CD4-positive, CD25-positive, alpha-beta regulatory T cell (primary cell): Measurements from ENCODE around the gene FRMD8. TPM values are rescaled to one million over a fixed set of nuclear protein-coding genes. Genes with fewer than 3 reads are reported as not detected.

ENCODE experiments used
- ATAC-seq, 2 donors: fragments of 150-1000 bp; cut with Tn5 transposase; one replicate each; pipeline ENCODE4 v1.10.0; 2021; ENCODE audit warnings: low read depth in 2 of 2, moderate number of reproducible peaks in 2 of 2, moderate library complexity in 1 of 2
- DNase-seq, 3 donors: peaks; one replicate each; pipeline versions ENCODE4 v3.0.0 to v3.0.0-alpha.2; 2012 to 2022; ENCODE audit warnings: mixed read lengths in 1 of 3
- H3K27ac ChIP-seq: one replicate; pipeline ENCODE4 v1.7.0; 2013; ENCODE audit warnings: mild to moderate bottlenecking, low read length; ENCODE audit not compliant: insufficient read depth, poor library complexity, severe bottlenecking
- H3K27me3 ChIP-seq: one replicate; pipeline ENCODE4 v1.7.0; 2013; ENCODE audit warnings: low read length; ENCODE audit not compliant: control insufficient read depth, insufficient read depth
- H3K36me3 ChIP-seq: one replicate; pipeline ENCODE4 v1.7.0; 2013; ENCODE audit warnings: mild to moderate bottlenecking, low read length, moderate library complexity; ENCODE audit not compliant: control insufficient read depth, insufficient read depth
- H3K4me1 ChIP-seq: 2 replicates; pipeline ENCODE4 v1.7.0; 2013; ENCODE audit warnings: mild to moderate bottlenecking, low read length; ENCODE audit not compliant: insufficient read depth, control insufficient read depth, poor library complexity, severe bottlenecking
- H3K4me3 ChIP-seq: one replicate; pipeline ENCODE4 v1.7.0; 2013; ENCODE audit warnings: low read depth, mild to moderate bottlenecking, low read length, moderate library complexity
- H3K9me3 ChIP-seq, 2 experiments: 1 replicate in 1 of 2; 2 replicates in 1 of 2; pipeline ENCODE4 v1.7.0; 2013; ENCODE audit warnings: low read length in 2 of 2, mild to moderate bottlenecking in 1 of 2, moderate library complexity in 1 of 2; ENCODE audit not compliant: control insufficient read depth in 2 of 2
- H3K27ac Mint-ChIP-seq, 3 donors: one replicate each; pipeline ENCODE4 v1.8.0; 2020 to 2022; ENCODE audit warnings: mild to moderate bottlenecking in 3 of 3, mixed read lengths in 3 of 3, moderate library complexity in 2 of 3
- H3K27me3 Mint-ChIP-seq: one replicate; pipeline ENCODE4 v1.8.0; 2022; ENCODE audit warnings: mild to moderate bottlenecking, mixed read lengths
- H3K36me3 Mint-ChIP-seq: one replicate; pipeline ENCODE4 v1.8.0; 2020; ENCODE audit warnings: mixed read lengths
- H3K4me1 Mint-ChIP-seq, 4 donors: one replicate each; pipeline ENCODE4 v1.8.0; 2020 to 2022; ENCODE audit warnings: mixed read lengths in 4 of 4, mild to moderate bottlenecking in 1 of 4
- H3K4me3 Mint-ChIP-seq, 4 donors: one replicate each; pipeline ENCODE4 v1.8.0; 2020 to 2022; ENCODE audit warnings: mild to moderate bottlenecking in 4 of 4, mixed read lengths in 4 of 4, moderate library complexity in 3 of 4
- H3K9me3 Mint-ChIP-seq, 7 donors: one replicate each; pipeline ENCODE4 v1.8.0; 2020 to 2022; ENCODE audit warnings: mixed read lengths in 7 of 7, mild to moderate bottlenecking in 3 of 7, moderate library complexity in 2 of 7
- polyA plus RNA-seq, 4 donors: library from polyadenylated mRNA; unstranded; fragments of 300-500 nt; fragmentation: Illumina TruSeq; gene quantifications; one replicate each; pipeline ENCODE4 v1.2.3, GENCODE V29; 2021
- total RNA-seq: library from RNA; stranded (reverse); gene quantifications from one replicate; pipeline ENCODE4 v1.2.3, GENCODE V29; 2022

FRMD8 gene, protein sequence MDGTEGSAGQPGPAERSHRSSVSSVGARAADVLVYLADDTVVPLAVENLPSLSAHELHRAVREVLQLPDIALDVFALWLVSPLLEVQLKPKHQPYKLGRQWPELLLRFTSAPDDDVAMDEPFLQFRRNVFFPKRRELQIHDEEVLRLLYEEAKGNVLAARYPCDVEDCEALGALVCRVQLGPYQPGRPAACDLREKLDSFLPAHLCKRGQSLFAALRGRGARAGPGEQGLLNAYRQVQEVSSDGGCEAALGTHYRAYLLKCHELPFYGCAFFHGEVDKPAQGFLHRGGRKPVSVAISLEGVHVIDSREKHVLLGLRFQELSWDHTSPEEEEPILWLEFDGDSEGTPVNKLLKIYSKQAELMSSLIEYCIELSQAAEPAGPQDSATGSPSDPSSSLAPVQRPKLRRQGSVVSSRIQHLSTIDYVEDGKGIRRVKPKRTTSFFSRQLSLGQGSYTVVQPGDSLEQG
- total RNA-seq = 47.4 TPM
- 10 to 100 TPM; 48.7 to 55.1 (median 53.9) TPM for polyA plus RNA-seq

DNA sequence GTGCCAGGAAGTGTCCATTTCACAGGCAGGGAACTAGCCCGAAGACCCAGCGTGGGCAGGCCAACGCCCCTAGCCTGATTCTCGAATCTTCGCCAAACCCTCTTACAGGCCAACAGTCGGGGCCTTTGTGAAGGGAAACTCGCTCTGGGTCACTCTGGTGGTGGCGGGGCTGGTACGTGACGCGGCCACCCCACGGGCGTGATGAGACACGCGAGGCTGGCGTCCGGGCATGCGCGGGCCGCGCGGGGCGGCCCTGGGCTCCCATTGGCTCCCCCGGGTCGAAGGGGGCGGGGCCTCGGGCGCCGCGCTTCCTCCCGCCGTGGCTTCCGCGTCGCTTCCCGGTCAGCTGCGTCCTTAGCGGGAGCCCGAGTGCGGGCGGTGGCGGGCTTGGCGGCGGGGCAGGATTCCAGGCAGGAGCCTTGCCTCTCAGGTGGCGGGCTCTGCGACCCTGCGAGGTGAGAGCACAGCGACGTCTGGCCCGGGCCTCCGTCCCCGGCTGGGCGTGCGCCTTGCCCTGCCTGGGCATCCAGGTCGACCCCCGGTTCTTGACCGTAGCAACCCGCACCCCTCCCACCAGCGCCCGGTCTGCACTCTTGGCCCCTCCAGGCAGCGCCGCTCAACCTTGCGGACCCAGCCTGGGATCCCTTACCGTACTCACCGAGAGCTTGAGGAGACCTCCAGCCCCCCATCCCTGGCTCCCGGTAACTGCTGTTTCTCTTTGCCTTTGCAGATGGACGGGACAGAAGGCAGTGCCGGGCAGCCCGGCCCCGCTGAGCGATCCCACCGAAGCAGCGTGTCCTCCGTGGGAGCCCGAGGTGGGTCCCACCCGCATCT is at the start of gene FRMD8:
FRMD8 (plus strand) TSS at position 331 of the 834 bp plus-strand sequence; CDS start at position 731, 400 bp downstream.
- H3K27ac ChIP-seq = peak within 1 kb of the TSS; percentile 97
- H3K4me3 ChIP-seq = peak within 1 kb of the TSS; percentile 82
- DNase-seq = peak; percentile 86 to 90 (median 89)
- Mint-ChIP-seq H3K4me1 (peaks cover 0 to 87% (median 40%) of the 10 kb centered on the region in 4 donors), H3K27ac (peak within 1 kb of the TSS; percentile 94 to 100 (median 98)), H3K27me3 (no peaks in the 10 kb centered on the region), H3K36me3 (peaks cover 3% of the 10 kb centered on the region), H3K4me3 (peak within 1 kb of the TSS; percentile 88 to 96 (median 92)), H3K9me3 (no peaks in the 10 kb centered on the region)
- H3K36me3 ChIP-seq = peaks cover 13% of the 10 kb centered on the region
- peaks cover 91% of the 10 kb centered on the region for H3K4me1 ChIP-seq
- H3K9me3 ChIP-seq = no peaks in the 10 kb centered on the region
- no peaks in the 10 kb centered on the region for H3K27me3 ChIP-seq
- peak; percentile 53 to 63 for ATAC-seq

DNA sequence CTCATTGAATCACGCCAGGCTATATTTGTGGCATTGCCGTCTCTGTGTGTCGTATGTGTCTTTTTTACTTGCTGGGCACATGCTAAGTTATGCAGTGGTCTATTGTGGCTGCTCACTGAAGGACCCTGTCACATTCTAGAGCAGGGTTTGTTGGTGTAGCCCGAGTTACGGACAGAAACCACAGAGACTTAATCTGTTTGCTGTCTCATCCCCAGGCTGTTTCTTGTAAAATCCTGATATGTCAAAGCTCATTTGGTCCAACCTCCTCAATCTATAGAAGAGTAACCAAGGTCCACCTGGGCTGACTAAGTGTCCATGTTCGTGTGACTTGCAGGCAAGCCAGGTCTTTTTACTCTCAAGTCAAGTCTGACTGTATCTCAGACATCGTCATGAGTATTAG is 47.8 kb upstream of the FRMD8 start:
- Mint-ChIP-seq H3K27ac (peak overlapping the region in 1 of 3 donors; percentile 73), H3K36me3 (peaks cover 19% of the 10 kb centered on the region), H3K4me3 (peak overlapping the region in 2 of 4 donors; percentile 47 to 84), H3K27me3 (no peaks in the 10 kb centered on the region), H3K4me1 (peaks cover 30 to 53% (median 43%) of the 10 kb centered on the region in 4 donors), H3K9me3 (no peaks in the 10 kb centered on the region)
- Histone ChIP-seq H3K27me3 (no peaks in the 10 kb centered on the region), H3K4me1 (peaks cover 22% of the 10 kb centered on the region), H3K27ac (no peak overlapping the region), H3K4me3 (no peak overlapping the region), H3K9me3 (no peaks in the 10 kb centered on the region), H3K36me3 (peaks cover 45% of the 10 kb centered on the region)
- DNase-seq (no peak), ATAC-seq (no peak)

DNA sequence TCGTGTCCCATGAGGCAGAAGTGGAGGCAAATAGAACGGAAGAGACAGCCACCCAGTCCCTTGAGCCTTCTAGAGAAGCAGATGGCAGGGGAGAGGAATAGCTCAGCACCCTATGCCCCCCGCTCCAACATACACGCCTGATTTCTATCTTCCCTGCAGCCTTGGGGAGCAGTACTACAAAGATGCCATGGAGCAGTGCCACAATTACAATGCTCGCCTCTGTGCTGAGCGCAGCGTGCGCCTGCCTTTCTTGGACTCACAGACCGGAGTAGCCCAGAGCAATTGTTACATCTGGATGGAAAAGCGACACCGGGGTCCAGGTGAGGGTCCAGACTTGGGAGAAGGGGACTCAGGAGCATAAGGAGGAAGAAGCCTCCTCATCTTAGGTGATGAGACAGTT is 46.2 kb upstream of the FRMD8 start:
- Mint-ChIP-seq H3K4me3 (peak overlapping the region in 1 of 4 donors; percentile 74), H3K36me3 (peaks cover 25% of the 10 kb centered on the region), H3K4me1 (peaks cover 21 to 42% (median 34%) of the 10 kb centered on the region in 4 donors), H3K9me3 (no peaks in the 10 kb centered on the region), H3K27me3 (no peaks in the 10 kb centered on the region), H3K27ac (peak overlapping the region; percentile 27 to 89 (median 33))
- Histone ChIP-seq H3K27me3 (no peaks in the 10 kb centered on the region), H3K9me3 (no peaks in the 10 kb centered on the region), H3K27ac (no peak overlapping the region), H3K4me3 (no peak overlapping the region), H3K36me3 (peaks cover 61% of the 10 kb centered on the region), H3K4me1 (peaks cover 12% of the 10 kb centered on the region)
- DNase-seq (no peak), ATAC-seq (no peak)

DNA sequence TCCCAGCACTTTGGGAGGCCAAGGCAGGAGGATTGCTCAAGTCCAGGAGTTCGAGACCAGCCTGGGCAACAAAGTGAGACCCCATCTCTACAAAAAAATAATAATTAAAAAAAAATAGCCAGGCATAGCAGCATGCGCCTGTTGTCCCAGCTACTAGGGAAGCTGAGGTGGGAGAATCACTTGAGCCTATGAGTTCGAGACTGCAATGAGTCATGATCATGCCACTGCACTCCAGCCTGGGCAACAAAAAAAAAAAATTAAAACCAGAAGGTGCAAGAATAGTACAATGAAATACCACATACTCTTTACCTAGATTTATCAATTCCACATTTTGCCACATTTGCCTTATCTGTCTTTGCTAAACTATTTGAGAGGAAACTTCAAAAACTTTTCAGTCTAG is 44.6 kb upstream of the FRMD8 start:
- Histone ChIP-seq H3K27ac (no peak overlapping the region), H3K4me1 (peaks cover 8% of the 10 kb centered on the region), H3K27me3 (no peaks in the 10 kb centered on the region), H3K36me3 (peaks cover 77% of the 10 kb centered on the region), H3K4me3 (no peak overlapping the region), H3K9me3 (no peaks in the 10 kb centered on the region)
- H3K36me3 Mint-ChIP-seq = peaks cover 33% of the 10 kb centered on the region
- ATAC-seq = no peak
- no peak for DNase-seq
- H3K9me3 Mint-ChIP-seq = peaks cover 0 to 2% (median 0%) of the 10 kb centered on the region in 7 donors
- no peaks in the 10 kb centered on the region for H3K27me3 Mint-ChIP-seq
- H3K4me3 Mint-ChIP-seq = no peak overlapping the region
- peaks cover 17 to 35% (median 26%) of the 10 kb centered on the region in 4 donors for H3K4me1 Mint-ChIP-seq
- H3K27ac Mint-ChIP-seq = no peak overlapping the region

DNA sequence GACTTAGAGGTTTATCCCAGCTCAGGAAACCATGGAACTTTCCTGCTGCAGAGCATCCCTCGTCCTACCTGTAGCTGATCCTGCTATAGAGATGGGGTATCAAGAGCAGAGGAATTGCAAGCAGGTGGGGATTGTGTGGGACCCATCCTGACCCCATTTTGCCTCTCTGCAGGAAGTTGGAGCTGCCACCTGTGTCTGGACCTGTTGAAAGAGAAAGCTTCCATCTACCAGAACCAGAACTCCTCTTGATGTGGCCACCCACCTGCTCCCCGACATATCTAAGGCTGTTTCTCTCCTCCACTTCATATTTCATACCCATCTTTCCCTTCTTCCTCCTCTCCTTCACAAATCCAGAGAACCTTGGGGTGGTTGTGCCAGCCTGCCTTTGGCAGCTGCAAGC is 34.9 kb upstream of the FRMD8 start:
- peaks cover 10% of the 10 kb centered on the region for H3K4me1 ChIP-seq
- H3K4me3 ChIP-seq = no peak overlapping the region
- Mint-ChIP-seq H3K4me3 (peak overlapping the region in 1 of 4 donors; percentile 15), H3K9me3 (no peaks in the 10 kb centered on the region), H3K36me3 (peaks cover 21% of the 10 kb centered on the region), H3K4me1 (peaks cover 5 to 16% (median 9%) of the 10 kb centered on the region in 4 donors), H3K27ac (peak overlapping the region in 2 of 3 donors; percentile 74 to 90), H3K27me3 (peaks cover 4% of the 10 kb centered on the region)
- no peaks in the 10 kb centered on the region for H3K9me3 ChIP-seq
- no peak overlapping the region for H3K27ac ChIP-seq
- DNase-seq (no peak), ATAC-seq (no peak)
- H3K27me3 ChIP-seq = no peaks in the 10 kb centered on the region
- peaks cover 55% of the 10 kb centered on the region for H3K36me3 ChIP-seq

DNA sequence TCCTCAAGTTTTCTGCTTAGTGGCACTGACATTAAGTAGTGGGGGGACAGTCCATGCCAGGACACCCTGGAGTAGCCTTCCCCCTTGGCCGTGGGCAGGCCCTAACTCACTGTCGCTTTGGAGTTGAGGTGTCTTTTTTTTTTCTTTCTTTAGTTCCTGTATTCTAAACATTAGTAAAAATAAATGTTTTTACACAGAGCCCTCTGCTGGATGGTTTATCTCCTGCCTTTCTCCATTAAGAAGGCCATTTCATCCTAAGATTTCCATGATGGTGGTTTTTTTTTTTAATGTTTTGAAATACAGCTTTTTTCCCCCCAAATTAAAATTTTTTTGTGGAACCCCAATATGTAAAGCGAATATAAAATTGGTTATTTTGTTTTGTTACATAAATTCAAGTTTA is 33.7 kb upstream of the FRMD8 start:
- Histone ChIP-seq H3K9me3 (no peaks in the 10 kb centered on the region), H3K4me3 (no peak overlapping the region), H3K27ac (peak overlapping the region; percentile 73), H3K4me1 (peaks cover 10% of the 10 kb centered on the region), H3K27me3 (no peaks in the 10 kb centered on the region), H3K36me3 (peaks cover 45% of the 10 kb centered on the region)
- H3K27ac Mint-ChIP-seq = peak overlapping the region in 1 of 3 donors; percentile 68
- H3K4me1 Mint-ChIP-seq = peaks cover 5 to 16% (median 9%) of the 10 kb centered on the region in 4 donors
- peaks cover 18% of the 10 kb centered on the region for H3K36me3 Mint-ChIP-seq
- no peaks in the 10 kb centered on the region for H3K9me3 Mint-ChIP-seq
- DNase-seq = no peak
- peaks cover 12% of the 10 kb centered on the region for H3K27me3 Mint-ChIP-seq
- peak overlapping the region in 1 of 4 donors; percentile 71 for H3K4me3 Mint-ChIP-seq
- no peak for ATAC-seq

DNA sequence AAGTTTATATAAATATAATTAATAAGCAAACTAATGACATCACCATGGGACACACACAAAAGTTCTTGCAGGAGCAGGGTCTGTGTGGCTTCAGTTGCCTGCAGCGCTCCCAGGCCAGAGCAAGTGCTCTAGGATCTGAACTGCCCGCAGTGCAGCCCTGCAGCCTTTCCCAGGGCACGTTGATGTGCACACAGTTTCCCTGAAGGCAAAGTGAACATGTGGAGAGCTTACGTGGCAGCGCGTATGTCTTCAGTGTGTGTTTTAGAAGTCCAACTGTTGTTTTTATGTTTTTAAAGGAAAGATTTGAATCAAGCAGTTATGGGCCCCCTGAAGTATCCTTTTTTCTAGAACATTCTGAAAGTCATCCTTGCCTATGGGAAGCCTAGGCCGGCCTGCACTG is 33.1 kb upstream of the FRMD8 start:
- no peak for ATAC-seq
- Histone ChIP-seq H3K27me3 (no peaks in the 10 kb centered on the region), H3K9me3 (no peaks in the 10 kb centered on the region), H3K4me1 (peaks cover 10% of the 10 kb centered on the region), H3K36me3 (peaks cover 40% of the 10 kb centered on the region), H3K4me3 (no peak overlapping the region), H3K27ac (peak overlapping the region; percentile 73)
- no peak for DNase-seq
- Mint-ChIP-seq H3K36me3 (peaks cover 18% of the 10 kb centered on the region), H3K4me1 (peaks cover 5 to 16% (median 9%) of the 10 kb centered on the region in 4 donors), H3K27me3 (peaks cover 14% of the 10 kb centered on the region), H3K4me3 (peak overlapping the region; percentile 71 to 94 (median 78)), H3K9me3 (no peaks in the 10 kb centered on the region), H3K27ac (peak overlapping the region in 2 of 3 donors; percentile 68 to 85)
